Stomach (tissue), 9 donors: ENCODE data around the gene SIX5. TPM values are rescaled to one million over a fixed set of nuclear protein-coding genes. Genes with fewer than 3 reads are reported as not detected.

Source experiments
- DNase-seq, 2 donors: peaks; one replicate each; pipeline versions ENCODE4 v3.0.0 to v3.0.0-alpha.2; 2013 to 2019
- H3K27ac ChIP-seq, 5 donors: fragments of 200-600 bp in 4 of 5; sonication (generic) in 4 of 5; one replicate each; pipeline ENCODE4 v1.5.1; 2013 to 2019; ENCODE audit warnings: mild to moderate bottlenecking in 1 of 5, moderate library complexity in 1 of 5
- H3K27me3 ChIP-seq, 3 donors: fragments of 200-600 bp; sonication (generic); one replicate each; pipeline ENCODE4 v1.5.1; 2017 to 2019; ENCODE audit warnings: mixed run types in 1 of 3
- H3K36me3 ChIP-seq, 4 donors: fragments of 200-600 bp; sonication (generic); 1 replicate in 3 of 4; 2 replicates in 1 of 4; pipeline ENCODE4 v1.5.1; 2016 to 2019
- H3K4me1 ChIP-seq, 4 donors: fragments of 200-600 bp; sonication (generic); one replicate each; pipeline ENCODE4 v1.5.1; 2016 to 2019
- H3K4me3 ChIP-seq, 4 donors: fragments of 200-600 bp; sonication (generic) in 3 of 4; one replicate each; pipeline ENCODE4 v1.5.1; 2016 to 2019; ENCODE audit warnings: mild to moderate bottlenecking in 1 of 4
- H3K9me3 ChIP-seq, 4 donors: fragments of 200-600 bp; sonication (generic); one replicate each; pipeline ENCODE4 v1.5.1; 2016 to 2019
- EP300 ChIP-seq: sonication (generic); formaldehyde crosslinking; IDR thresholded peaks from one replicate; pipeline ENCODE4 v1.6.1; 2017; ENCODE audit warnings: antibody characterized with exemption
- POLR2A ChIP-seq, 4 donors: fragments of 450-650 bp; IDR thresholded peaks; one replicate each; pipeline ENCODE4 v1.6.1; 2016; ENCODE audit warnings: antibody characterized with exemption in 4 of 4, control low read depth in 2 of 4, mild to moderate bottlenecking in 1 of 4, moderate library complexity in 1 of 4
- POLR2AphosphoS5 ChIP-seq, 3 donors: sonication (generic); formaldehyde crosslinking; IDR thresholded peaks; one replicate each; pipeline ENCODE4 v1.6.1; 2016; ENCODE audit warnings: antibody characterized with exemption in 3 of 3
- WGBS, 5 donors: extraction: QIAGEN DNeasy Blood & Tissue Kit in 3 of 5; methylation state at CpG; one replicate each; pipeline versions ENCODE4 v1.1.5 to v1.1.7; 2013 to 2018; 5-methylcytosine and 5-hydroxymethylcytosine counted together
- intact Hi-C: fragments of 100-400 bp; cut with DNase I; formaldehyde crosslinking; loops from one replicate; pipeline ENCODE4 v1.15.1; 2023; ENCODE audit warnings: low total_unique reads
- polyA plus RNA-seq, 3 donors: library from polyadenylated mRNA; stranded (reverse); fragments of 200-250 nt; gene quantifications; one replicate each; pipeline ENCODE4 v1.2.3, GENCODE V29; 2013
- total RNA-seq, 5 donors: library from RNA; depleted of rRNA; stranded (reverse); fragments of >200 nt; gene quantifications; one replicate each; pipeline versions ENCODE4 v1.1.0 to v1.2.3, GENCODE V29; 2014 to 2016
- TF ChIP-seq, protein P1 (sequence below), 7 experiments: fragments of 450-650 bp in 4 of 7; fragments of 200-600 bp in 3 of 7; sonication (generic) in 3 of 7; IDR thresholded peaks; one replicate each; pipeline ENCODE4 v1.5.1; 2016 to 2019; ENCODE audit warnings: antibody characterized with exemption in 7 of 7, control low read depth in 2 of 7, mild to moderate bottlenecking in 1 of 7
- donor health status: healthy with polysubstance abuse.
- donor health status: Bipolar disorder and iron deficiency.
- donor health status: healthy.

The SIX5 gene
- total and polyA plus RNA-seq, 8 donors: 4.0 to 39.1 (median 19.9) TPM

DNA sequence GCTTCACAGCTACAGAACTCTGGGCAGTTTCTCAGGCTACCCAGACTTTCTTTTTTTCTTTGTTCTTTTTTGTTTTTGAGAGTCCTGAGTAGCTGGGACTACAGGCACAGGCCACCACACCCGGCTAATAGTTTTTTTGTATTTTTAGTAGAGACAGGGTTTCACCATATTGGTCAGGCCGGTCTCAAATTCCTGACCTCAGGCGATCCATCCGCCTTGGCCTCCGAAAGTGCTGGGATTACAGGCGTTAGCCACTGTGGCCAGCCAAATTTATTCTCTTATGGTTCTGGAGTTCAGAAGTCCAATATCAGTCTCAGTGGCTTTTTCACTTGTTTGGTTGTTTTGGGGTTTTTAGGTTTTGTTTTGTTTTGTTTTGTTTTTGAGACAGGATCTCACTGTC is 23.4 kb downstream of the SIX5 start:
- intact Hi-C loops: no loop called here
- TF ChIP-seq EP300 (no peak), POLR2AphosphoS5 (IDR thresholded peaks at IDR 0.05) (no peak), POLR2A (IDR thresholded peaks at IDR 0.05) (no peak)
- TF ChIP-seq, protein P1, sequence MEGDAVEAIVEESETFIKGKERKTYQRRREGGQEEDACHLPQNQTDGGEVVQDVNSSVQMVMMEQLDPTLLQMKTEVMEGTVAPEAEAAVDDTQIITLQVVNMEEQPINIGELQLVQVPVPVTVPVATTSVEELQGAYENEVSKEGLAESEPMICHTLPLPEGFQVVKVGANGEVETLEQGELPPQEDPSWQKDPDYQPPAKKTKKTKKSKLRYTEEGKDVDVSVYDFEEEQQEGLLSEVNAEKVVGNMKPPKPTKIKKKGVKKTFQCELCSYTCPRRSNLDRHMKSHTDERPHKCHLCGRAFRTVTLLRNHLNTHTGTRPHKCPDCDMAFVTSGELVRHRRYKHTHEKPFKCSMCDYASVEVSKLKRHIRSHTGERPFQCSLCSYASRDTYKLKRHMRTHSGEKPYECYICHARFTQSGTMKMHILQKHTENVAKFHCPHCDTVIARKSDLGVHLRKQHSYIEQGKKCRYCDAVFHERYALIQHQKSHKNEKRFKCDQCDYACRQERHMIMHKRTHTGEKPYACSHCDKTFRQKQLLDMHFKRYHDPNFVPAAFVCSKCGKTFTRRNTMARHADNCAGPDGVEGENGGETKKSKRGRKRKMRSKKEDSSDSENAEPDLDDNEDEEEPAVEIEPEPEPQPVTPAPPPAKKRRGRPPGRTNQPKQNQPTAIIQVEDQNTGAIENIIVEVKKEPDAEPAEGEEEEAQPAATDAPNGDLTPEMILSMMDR (IDR thresholded peaks at IDR 0.05): no peak
- WGBS, 5 donors: 77 to 91% (median 90%) methylated on average over 6 of the region's 6 CpGs
- Histone ChIP-seq H3K4me1 (no peaks in the 10 kb centered on the region), H3K27ac (no peak overlapping the region), H3K9me3 (no peaks in the 10 kb centered on the region), H3K36me3 (no peaks in the 10 kb centered on the region), H3K4me3 (no peak overlapping the region), H3K27me3 (peaks cover 0 to 18% (median 0%) of the 10 kb centered on the region in 3 donors)
- no peak for DNase-seq

DNA sequence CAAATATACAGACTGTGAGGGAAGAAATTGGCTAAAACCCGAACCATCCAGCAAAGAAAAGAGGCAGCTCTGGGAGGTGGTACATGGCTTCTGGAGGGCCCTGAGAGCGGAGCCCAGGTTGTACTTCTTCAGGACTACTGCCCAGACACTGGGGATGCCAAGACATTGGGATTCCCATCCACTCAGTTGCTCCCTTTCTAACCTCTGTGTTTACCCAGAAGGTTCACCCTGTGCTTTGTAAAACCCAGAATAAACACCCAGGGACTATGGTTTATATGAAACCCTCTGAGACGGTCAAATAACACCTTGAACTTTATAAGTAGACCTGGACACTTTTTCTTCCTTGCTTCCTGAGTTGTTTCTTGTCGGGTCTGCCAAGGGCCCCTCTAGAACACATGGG is 26.1 kb downstream of the SIX5 start:
- 47 to 68% (median 60%) methylated on average over 4 of the region's 4 CpGs for WGBS, 5 donors
- TF ChIP-seq POLR2AphosphoS5 (IDR thresholded peaks at IDR 0.05) (no peak), POLR2A (IDR thresholded peaks at IDR 0.05) (no peak), EP300 (no peak)
- TF ChIP-seq, protein P1 (IDR thresholded peaks at IDR 0.05): no peak
- intact Hi-C loops: no loop called here
- Histone ChIP-seq H3K9me3 (no peaks in the 10 kb centered on the region), H3K36me3 (no peaks in the 10 kb centered on the region), H3K27ac (no peak overlapping the region), H3K4me1 (no peaks in the 10 kb centered on the region), H3K27me3 (peaks cover 0 to 15% (median 0%) of the 10 kb centered on the region in 3 donors), H3K4me3 (no peak overlapping the region)
- DNase-seq: no peak

DNA sequence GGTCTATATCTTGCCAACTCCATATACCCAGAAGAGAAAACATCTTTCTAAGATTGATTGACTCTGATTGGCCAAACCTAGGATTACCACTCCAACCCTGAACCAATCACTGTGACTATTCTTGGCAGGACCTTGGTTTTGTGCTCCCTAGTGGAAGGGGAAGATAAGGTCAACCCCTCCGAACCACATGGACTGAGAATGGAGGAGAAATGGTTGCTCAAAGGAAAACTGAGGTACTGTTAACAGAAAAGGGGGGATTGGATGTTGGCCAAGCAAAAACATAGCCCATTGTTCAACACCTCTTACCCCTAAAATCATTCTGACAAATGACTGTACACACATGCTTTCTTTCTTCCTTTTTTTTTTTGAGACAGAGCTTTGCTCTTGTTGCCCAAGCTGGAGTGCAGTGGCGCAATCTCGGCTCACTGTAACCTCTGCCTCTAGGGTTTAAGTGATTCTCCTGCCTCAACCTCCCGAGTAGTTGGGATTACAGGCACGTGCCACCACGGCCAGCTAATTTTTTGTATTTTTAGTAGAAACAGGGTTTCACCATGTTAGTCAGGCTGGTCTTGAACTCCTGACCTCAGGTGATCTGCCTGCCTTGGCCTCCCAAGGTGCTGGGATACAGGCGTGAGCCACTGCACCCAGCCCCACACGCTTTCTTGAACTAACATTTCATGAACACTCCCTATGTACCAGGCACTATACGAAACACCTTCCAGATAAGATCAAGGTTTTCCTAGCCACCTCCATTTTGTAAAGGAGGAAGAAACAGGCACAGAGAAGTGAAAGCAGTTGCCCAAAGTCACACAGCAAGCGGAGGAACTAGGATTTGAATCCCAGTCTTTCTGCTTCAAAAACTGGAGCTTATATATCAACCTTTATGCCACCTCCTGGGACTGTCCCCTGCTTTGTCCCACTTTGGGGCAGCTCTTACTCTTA is 29.3 kb downstream of the SIX5 start:
- intact Hi-C loops: no loop called here
- Histone ChIP-seq H3K36me3 (no peaks in the 10 kb centered on the region), H3K27ac (no peak overlapping the region), H3K4me3 (no peak overlapping the region), H3K9me3 (no peaks in the 10 kb centered on the region), H3K4me1 (no peaks in the 10 kb centered on the region), H3K27me3 (peaks cover 0 to 8% (median 0%) of the 10 kb centered on the region in 3 donors)
- no peak for TF ChIP-seq POLR2A (IDR thresholded peaks at IDR 0.05)
- TF ChIP-seq EP300: no peak
- TF ChIP-seq, protein P1 (IDR thresholded peaks at IDR 0.05): no peak
- no peak for TF ChIP-seq POLR2AphosphoS5 (IDR thresholded peaks at IDR 0.05)
- DNase-seq: no peak
- 81 to 86% (median 83%) methylated on average over 10 of the region's 10 CpGs for WGBS, 5 donors

DNA sequence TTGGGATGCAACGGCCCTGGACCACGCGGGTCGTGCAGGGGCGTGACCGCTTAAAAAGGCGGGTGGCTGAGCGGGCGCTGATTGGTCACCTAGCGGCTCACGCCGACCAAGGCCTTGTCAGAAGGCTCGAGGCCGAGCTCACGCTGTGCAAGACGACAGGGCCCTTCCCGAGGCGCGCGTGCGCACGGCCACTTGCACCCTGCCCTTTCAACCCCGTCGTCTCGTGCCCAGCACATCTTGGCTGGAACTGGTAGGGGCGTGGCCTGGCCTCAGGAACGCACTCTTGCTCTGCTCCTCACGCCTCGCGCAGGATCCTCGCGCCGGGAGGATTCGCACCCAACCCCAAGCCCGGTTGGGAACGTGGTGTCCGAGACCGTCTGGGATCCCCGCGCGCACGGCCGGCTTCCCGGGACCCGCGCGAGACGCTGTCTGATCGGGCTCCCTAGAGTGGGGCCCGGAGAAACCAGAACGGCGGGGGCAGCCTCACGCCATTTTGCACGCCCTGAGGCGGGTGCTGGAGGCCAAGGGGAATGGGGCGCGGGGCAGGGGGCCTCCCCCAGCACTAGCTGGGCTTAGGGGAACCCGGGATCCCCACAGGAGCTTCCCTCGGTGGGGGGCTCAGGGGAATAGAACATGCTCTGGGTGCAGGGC is 35.8 kb downstream of the SIX5 start, which contains the start of gene MEIOSIN:
MEIOSIN (plus strand) TSS at position 280 of the 651 bp plus-strand sequence. CDS start 1,938 bp downstream, outside the sequence.
- H3K4me3 ChIP-seq: no peak within 1 kb of the TSS
- no peak within 1 kb of the TSS for H3K27ac ChIP-seq
- peaks cover 15 to 22% (median 21%) of the 10 kb centered on the region in 4 donors for H3K4me1 ChIP-seq
- DNase-seq: no peak
- no peaks in the 10 kb centered on the region for H3K9me3 ChIP-seq
- no peak for TF ChIP-seq POLR2AphosphoS5 (IDR thresholded peaks at IDR 0.05)
- TF ChIP-seq EP300: no peak
- TF ChIP-seq POLR2A (IDR thresholded peaks at IDR 0.05): no peak
- TF ChIP-seq, protein P1 (IDR thresholded peaks at IDR 0.05): no peak
- intact Hi-C loops: no loop called here
- H3K27me3 ChIP-seq: no peaks in the 10 kb centered on the region
- no peaks in the 10 kb centered on the region for H3K36me3 ChIP-seq
- 90 to 92% (median 92%) methylated on average over 40 to 59 of the region's 59 CpGs for WGBS, 5 donors
